Stimulated activated CD4-positive, alpha-beta T cell treated with anti-CD3 and anti-CD28 coated beads, TNF-alpha, amount 100 ng/mL, for 24 hours (primary cell): ENCODE data around the gene MYBPC1.
"Not testable (repeated sequence)": the region's sequence is repeated elsewhere in the genome, so short reads cannot be mapped to it uniquely, and the experiment has no call there.

Experiments
- DNase-seq, 3 experiments: peaks; one replicate each; pipeline ENCODE4 v3.0.0-alpha.2; 2020; ENCODE audit warnings: low read depth in 3 of 3

The MYBPC1 gene

DNA sequence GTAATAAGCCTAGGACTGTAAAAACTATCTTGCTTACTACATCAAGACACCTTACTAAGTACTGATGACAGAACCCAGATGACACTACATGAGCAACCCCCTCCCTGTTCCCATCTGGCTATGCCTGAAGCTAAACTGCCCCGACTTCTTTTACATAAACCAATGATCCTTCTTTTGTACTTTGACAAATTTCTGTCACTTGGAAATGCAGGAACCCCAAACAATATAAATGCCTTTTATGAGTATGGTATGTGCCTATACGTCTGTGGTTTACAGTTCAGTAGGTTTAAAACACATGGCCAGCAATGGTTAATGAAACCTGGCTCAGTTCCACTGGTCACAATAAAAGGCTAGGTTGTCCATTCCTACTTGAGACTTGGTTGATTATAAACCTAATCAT is 138.4 kb downstream of the MYBPC1 start:
- no peak for DNase-seq

DNA sequence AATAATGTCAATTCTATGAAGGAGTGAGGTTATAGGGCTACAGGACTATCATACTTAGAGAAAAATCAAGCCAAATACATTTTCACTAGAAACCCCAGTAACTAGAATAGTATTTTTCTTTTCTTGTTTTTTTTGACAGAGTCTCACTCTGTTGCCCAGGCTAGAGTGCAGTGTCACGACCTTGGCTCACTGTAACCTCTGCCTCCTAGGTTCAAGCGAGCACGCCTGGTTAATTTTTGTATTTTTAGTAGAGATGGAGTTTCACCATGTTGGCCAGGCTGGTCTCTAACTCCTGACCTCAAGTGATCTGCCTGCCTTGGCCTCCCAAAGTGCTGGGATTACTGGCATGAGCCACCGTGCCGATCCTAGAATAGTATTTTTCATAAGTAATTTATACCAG is 139.7 kb downstream of the MYBPC1 start:
- DNase-seq: not testable (repeated sequence)
